Ishikawa (cell line): ENCODE data around the gene CES4A.

Experiments used
- CEBPB ChIP-seq: IDR thresholded peaks from 2 replicates; pipeline ENCODE4 v1.6.1; 2012
- CREB1 ChIP-seq: IDR thresholded peaks from 2 replicates; pipeline ENCODE4 v1.6.1; 2012; ENCODE audit warnings: low read depth
- EGR1 ChIP-seq: IDR thresholded peaks from 2 replicates; pipeline ENCODE4 v1.6.1; 2012
- EP300 ChIP-seq: IDR thresholded peaks from 2 replicates; pipeline ENCODE4 v1.6.1; 2012; ENCODE audit warnings: borderline replicate concordance
- FOXM1 ChIP-seq: IDR thresholded peaks from 2 replicates; pipeline ENCODE4 v1.6.1; 2012; ENCODE audit warnings: low read depth, borderline replicate concordance
- NFIC ChIP-seq: IDR thresholded peaks from 2 replicates; pipeline ENCODE4 v1.6.1; 2012
- RAD21 ChIP-seq: IDR thresholded peaks from 2 replicates; pipeline ENCODE4 v1.6.1; 2012; ENCODE audit warnings: low read depth
- TAF1 ChIP-seq: IDR thresholded peaks from 2 replicates; pipeline ENCODE4 v1.6.1; 2012; ENCODE audit warnings: low read depth, mild to moderate bottlenecking
- TCF12 ChIP-seq: IDR thresholded peaks from 2 replicates; pipeline ENCODE4 v1.6.1; 2012; ENCODE audit warnings: low read depth
- TEAD4 ChIP-seq: IDR thresholded peaks from 2 replicates; pipeline ENCODE4 v1.6.1; 2012
- YY1 ChIP-seq: IDR thresholded peaks from 2 replicates; pipeline ENCODE4 v1.6.1; 2012; ENCODE audit warnings: low read depth
- ZBTB7A ChIP-seq: IDR thresholded peaks from 2 replicates; pipeline ENCODE4 v1.6.1; 2012; ENCODE audit warnings: low read depth
- TF ChIP-seq, protein P1 (sequence below): IDR thresholded peaks from 2 replicates; pipeline ENCODE4 v1.6.1; 2012
- TF ChIP-seq, protein P2 (sequence below): IDR thresholded peaks from 2 replicates; pipeline ENCODE4 v1.6.1; 2012
- TF ChIP-seq, protein P3 (sequence below): IDR thresholded peaks from 2 replicates; pipeline ENCODE4 v1.6.1; 2012; ENCODE audit warnings: low read depth, mild to moderate bottlenecking

CES4A gene

DNA sequence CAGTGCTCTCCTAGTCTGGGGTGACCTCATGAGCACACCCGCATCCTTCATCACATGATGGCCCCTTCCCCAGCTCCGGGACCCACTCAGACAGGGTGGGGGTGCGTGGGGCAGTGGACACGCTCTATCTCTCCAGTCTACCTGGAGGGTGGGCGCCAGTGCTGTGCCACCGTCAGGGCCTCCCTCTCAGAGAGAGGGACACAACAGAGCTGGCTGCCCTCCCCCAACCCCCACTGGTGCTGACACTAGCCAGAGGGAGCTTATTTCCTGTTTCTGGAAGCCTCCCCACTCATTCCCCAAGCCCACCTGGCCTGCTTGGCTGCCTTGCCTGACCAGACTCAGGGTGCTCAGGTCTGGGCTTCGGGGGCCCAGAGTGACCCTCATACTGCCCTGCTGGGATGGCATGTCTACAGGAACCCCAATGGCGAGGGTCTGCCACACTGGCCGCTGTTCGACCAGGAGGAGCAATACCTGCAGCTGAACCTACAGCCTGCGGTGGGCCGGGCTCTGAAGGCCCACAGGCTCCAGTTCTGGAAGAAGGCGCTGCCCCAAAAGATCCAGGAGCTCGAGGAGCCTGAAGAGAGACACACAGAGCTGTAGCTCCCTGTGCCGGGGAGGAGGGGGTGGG lies 44.8 kb upstream of the CES4A start:
- TF ChIP-seq RAD21 (no peak), YY1 (no peak), EGR1 (no peak), CREB1 (no peak), TCF12 (no peak), FOXM1 (no peak), TEAD4 (no peak), TAF1 (no peak), EP300 (no peak), ZBTB7A (no peak), CEBPB (no peak), NFIC (no peak)
- TF ChIP-seq, protein P1, sequence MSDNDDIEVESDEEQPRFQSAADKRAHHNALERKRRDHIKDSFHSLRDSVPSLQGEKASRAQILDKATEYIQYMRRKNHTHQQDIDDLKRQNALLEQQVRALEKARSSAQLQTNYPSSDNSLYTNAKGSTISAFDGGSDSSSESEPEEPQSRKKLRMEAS, result no peak
- TF ChIP-seq, protein P2, sequence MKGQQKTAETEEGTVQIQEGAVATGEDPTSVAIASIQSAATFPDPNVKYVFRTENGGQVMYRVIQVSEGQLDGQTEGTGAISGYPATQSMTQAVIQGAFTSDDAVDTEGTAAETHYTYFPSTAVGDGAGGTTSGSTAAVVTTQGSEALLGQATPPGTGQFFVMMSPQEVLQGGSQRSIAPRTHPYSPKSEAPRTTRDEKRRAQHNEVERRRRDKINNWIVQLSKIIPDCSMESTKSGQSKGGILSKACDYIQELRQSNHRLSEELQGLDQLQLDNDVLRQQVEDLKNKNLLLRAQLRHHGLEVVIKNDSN, result no peak
- TF ChIP-seq, protein P3, sequence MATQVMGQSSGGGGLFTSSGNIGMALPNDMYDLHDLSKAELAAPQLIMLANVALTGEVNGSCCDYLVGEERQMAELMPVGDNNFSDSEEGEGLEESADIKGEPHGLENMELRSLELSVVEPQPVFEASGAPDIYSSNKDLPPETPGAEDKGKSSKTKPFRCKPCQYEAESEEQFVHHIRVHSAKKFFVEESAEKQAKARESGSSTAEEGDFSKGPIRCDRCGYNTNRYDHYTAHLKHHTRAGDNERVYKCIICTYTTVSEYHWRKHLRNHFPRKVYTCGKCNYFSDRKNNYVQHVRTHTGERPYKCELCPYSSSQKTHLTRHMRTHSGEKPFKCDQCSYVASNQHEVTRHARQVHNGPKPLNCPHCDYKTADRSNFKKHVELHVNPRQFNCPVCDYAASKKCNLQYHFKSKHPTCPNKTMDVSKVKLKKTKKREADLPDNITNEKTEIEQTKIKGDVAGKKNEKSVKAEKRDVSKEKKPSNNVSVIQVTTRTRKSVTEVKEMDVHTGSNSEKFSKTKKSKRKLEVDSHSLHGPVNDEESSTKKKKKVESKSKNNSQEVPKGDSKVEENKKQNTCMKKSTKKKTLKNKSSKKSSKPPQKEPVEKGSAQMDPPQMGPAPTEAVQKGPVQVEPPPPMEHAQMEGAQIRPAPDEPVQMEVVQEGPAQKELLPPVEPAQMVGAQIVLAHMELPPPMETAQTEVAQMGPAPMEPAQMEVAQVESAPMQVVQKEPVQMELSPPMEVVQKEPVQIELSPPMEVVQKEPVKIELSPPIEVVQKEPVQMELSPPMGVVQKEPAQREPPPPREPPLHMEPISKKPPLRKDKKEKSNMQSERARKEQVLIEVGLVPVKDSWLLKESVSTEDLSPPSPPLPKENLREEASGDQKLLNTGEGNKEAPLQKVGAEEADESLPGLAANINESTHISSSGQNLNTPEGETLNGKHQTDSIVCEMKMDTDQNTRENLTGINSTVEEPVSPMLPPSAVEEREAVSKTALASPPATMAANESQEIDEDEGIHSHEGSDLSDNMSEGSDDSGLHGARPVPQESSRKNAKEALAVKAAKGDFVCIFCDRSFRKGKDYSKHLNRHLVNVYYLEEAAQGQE, result no peak

DNA sequence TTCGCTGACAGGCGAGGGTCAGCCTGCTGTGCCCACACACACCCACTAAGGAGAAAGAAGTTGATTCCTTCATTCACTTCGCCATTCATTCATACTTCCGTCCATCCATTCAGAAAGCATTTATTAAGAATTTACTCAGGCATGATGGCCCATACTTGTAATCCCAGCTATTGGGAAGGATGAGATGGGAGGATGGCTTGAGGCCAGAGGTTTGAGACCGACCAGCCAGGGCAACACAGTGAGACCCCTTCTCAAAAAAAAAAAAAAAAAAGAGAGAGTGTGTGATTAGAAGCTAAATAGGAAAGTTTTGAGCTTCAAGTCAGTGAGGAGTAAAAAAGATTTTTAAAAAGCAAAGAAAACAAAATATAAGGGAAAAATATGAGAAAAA lies 44.3 kb upstream of the CES4A start:
- TF ChIP-seq TAF1, result no peak
- no peak for TF ChIP-seq RAD21
- no peak for TF ChIP-seq ZBTB7A
- TF ChIP-seq CREB1, result no peak
- no peak for TF ChIP-seq CEBPB
- no peak for TF ChIP-seq TEAD4
- no peak for TF ChIP-seq EGR1
- no peak for TF ChIP-seq YY1
- TF ChIP-seq, protein P1, result no peak
- no peak for TF ChIP-seq EP300
- no peak for TF ChIP-seq FOXM1
- TF ChIP-seq, protein P2, result no peak
- no peak for TF ChIP-seq TCF12
- no peak for TF ChIP-seq NFIC
- TF ChIP-seq, protein P3, result no peak

DNA sequence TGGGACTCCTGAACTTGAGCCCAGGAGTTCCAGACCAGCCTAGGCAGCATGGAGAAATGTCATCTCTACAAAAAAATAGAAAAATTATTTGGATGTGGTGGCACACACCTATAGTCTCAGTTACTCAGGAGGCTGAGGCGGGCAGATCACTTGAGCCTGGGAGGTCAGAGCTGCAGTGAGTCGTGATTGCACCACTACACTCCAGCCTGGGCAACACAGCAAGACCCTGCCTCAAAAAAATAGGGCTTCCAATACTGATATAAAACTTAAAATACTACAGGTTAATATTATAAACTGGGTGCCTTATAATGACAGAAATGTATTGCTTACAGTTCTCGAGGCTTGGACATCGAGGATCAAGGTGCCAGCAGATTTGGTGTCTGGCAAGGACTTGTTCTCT lies 42.5 kb upstream of the CES4A start:
- no peak for TF ChIP-seq TEAD4
- no peak for TF ChIP-seq CEBPB
- no peak for TF ChIP-seq EP300
- no peak for TF ChIP-seq FOXM1
- no peak for TF ChIP-seq TAF1
- TF ChIP-seq ZBTB7A, result no peak
- no peak for TF ChIP-seq RAD21
- no peak for TF ChIP-seq EGR1
- TF ChIP-seq, protein P1, result no peak

DNA sequence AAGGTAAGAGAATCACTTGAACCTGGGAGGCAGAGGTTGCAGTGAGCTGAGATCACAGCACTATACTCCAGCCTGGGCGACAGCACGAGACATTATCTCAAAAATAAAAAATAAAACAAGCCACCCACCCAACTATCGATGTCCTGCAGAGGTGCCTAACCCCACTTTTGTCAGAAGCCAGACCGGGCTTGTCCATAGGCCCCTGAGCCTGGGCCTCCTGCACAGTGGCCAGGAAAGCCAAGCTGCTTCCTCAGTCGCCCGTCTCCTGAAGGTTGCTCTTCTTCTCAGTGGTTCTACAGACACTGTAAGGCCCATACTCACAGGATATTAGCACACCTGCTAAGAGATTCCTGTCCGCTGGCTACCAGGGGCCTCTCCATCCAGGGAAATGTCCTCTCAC lies 41.8 kb upstream of the CES4A start:
- TF ChIP-seq EGR1 (no peak), EP300 (no peak)

DNA sequence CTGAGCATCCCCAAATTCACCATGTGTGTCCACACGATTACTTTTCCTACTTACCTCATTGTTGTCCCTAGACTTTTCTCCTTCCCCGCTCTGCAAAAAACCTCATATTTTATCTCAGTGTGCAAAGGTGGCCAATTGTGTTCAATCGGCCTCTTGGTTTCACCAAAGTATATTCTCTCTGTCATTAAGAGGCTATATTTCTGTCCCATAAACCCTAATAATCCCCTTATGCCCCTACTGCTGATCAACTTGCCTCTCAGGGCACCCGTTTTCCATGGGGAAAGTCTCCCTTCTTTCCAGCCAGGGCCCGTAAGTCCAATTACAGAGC lies 41.5 kb upstream of the CES4A start:
- TF ChIP-seq TCF12, result no peak
- no peak for TF ChIP-seq TAF1
- TF ChIP-seq EP300, result no peak
- no peak for TF ChIP-seq EGR1
- TF ChIP-seq, protein P3, result no peak
- TF ChIP-seq CEBPB, result no peak
- TF ChIP-seq YY1, result no peak
- TF ChIP-seq FOXM1, result no peak
- TF ChIP-seq, protein P2, result no peak
